Calu3 (cell line): Measurements from ENCODE around the gene SCLY. TPM values are rescaled to one million over a fixed set of nuclear protein-coding genes. Genes with fewer than 3 reads are reported as not detected.

Experiments used
- BruUV-seq: library from RNA; stranded (reverse); fragments of 400-500 nt; replicated peaks from 2 replicates; lab custom pipeline; 2021; lab: Mats Ljungman, UMichigan
- CTCF ChIA-PET: fragments of 300-600 bp; sonication (Branson Sonifier 250); formaldehyde crosslinking; loops from one replicate; lab custom pipeline; 2022; ENCODE audit warnings: antibody characterized with exemption; lab: Charles Lee
- DNase-seq: peaks from one replicate; pipeline ENCODE4 v3.0.0; 2022
- H3K27ac Mint-ChIP-seq: one replicate; pipeline ENCODE4 v1.8.0; 2022; ENCODE audit warnings: mixed read lengths; ENCODE audit not compliant: unreplicated experiment
- H3K27me3 Mint-ChIP-seq: one replicate; pipeline ENCODE4 v1.8.0; 2022; ENCODE audit warnings: mixed read lengths; ENCODE audit not compliant: unreplicated experiment
- H3K36me3 Mint-ChIP-seq: one replicate; pipeline ENCODE4 v1.8.0; 2022; ENCODE audit warnings: mild to moderate bottlenecking, moderate library complexity, mixed read lengths; ENCODE audit not compliant: insufficient read depth, unreplicated experiment
- H3K4me1 Mint-ChIP-seq: one replicate; pipeline ENCODE4 v1.8.0; 2022; ENCODE audit warnings: mild to moderate bottlenecking, low read depth, mixed read lengths; ENCODE audit not compliant: unreplicated experiment
- H3K4me3 Mint-ChIP-seq: one replicate; pipeline ENCODE4 v1.8.0; 2022; ENCODE audit warnings: mild to moderate bottlenecking, low read depth, moderate library complexity, mixed read lengths; ENCODE audit not compliant: unreplicated experiment
- H3K9me3 Mint-ChIP-seq: one replicate; pipeline ENCODE4 v1.8.0; 2022; ENCODE audit warnings: low read depth, mixed read lengths; ENCODE audit not compliant: unreplicated experiment
- CTCF ChIP-seq: fragments of 200-600 bp; IDR thresholded peaks from one replicate; pipeline ENCODE4 v1.8.0; 2022; ENCODE audit warnings: antibody characterized with exemption; ENCODE audit not compliant: unreplicated experiment
- intact Hi-C: fragments of 100-400 bp; cut with micrococcal nuclease; formaldehyde crosslinking; loops from one replicate; pipeline ENCODE4 v1.10.0; 2022; ENCODE audit not compliant: unreplicated experiment
- total RNA-seq: library from RNA; stranded (reverse); gene quantifications from 2 replicates; pipeline ENCODE4 v1.2.3, GENCODE V29; 2022

Gene SCLY
- total RNA-seq, 1 experiment from 2014 or later, result 37.5 TPM

- H3K36me3 Mint-ChIP-seq, result peaks cover 12% of the 10 kb centered on the region
- no peak overlapping the region for H3K27ac Mint-ChIP-seq
- intact Hi-C loops, result no loop called here
- H3K9me3 Mint-ChIP-seq, result no peaks in the 10 kb centered on the region
- CTCF ChIA-PET, result interaction anchor here (0.6 kb wide), 1 partner anchor 99 kb away, joined by 7 read pairs; no protein-coding TSS in a partner anchor
- no TSS peak for BruUV-seq
- no peaks in the 10 kb centered on the region for H3K27me3 Mint-ChIP-seq
- no peak for TF ChIP-seq CTCF
- H3K4me3 Mint-ChIP-seq, result no peak overlapping the region
- H3K4me1 Mint-ChIP-seq, result no peaks in the 10 kb centered on the region
- DNase-seq, result no peak
Observed at GRCh38 chr2:238027591-238028415, 33.0 kb upstream of the SCLY start.

GRCh38 chr2:238029853-238030252 lies 30.9 kb upstream of the SCLY start:
- CTCF ChIA-PET, result no interaction called here
- Mint-ChIP-seq H3K9me3 (no peaks in the 10 kb centered on the region), H3K4me3 (no peak overlapping the region), H3K36me3 (peaks cover 12% of the 10 kb centered on the region), H3K27me3 (no peaks in the 10 kb centered on the region), H3K4me1 (no peaks in the 10 kb centered on the region), H3K27ac (no peak overlapping the region)
- BruUV-seq, result no TSS peak
- no peak for TF ChIP-seq CTCF
- intact Hi-C loops, result no loop called here
- no peak for DNase-seq

GRCh38 chr2:238030422-238031155 lies 30.2 kb upstream of the SCLY start:
- CTCF ChIA-PET, result no interaction called here
- intact Hi-C loops, result no loop called here
- peaks cover 12% of the 10 kb centered on the region for H3K36me3 Mint-ChIP-seq
- no TSS peak for BruUV-seq
- no peak for TF ChIP-seq CTCF
- no peaks in the 10 kb centered on the region for H3K9me3 Mint-ChIP-seq
- H3K27ac Mint-ChIP-seq, result no peak overlapping the region
- H3K4me1 Mint-ChIP-seq, result no peaks in the 10 kb centered on the region
- DNase-seq, result no peak
- no peaks in the 10 kb centered on the region for H3K27me3 Mint-ChIP-seq
- no peak overlapping the region for H3K4me3 Mint-ChIP-seq

GRCh38 chr2:238031751-238032150 lies 29.1 kb upstream of the SCLY start:
- BruUV-seq, result no TSS peak
- Mint-ChIP-seq H3K27me3 (no peaks in the 10 kb centered on the region), H3K4me3 (no peak overlapping the region), H3K27ac (no peak overlapping the region), H3K36me3 (peaks cover 12% of the 10 kb centered on the region), H3K9me3 (no peaks in the 10 kb centered on the region), H3K4me1 (no peaks in the 10 kb centered on the region)
- CTCF ChIA-PET, result no interaction called here
- intact Hi-C loops, result no loop called here
- no peak for DNase-seq
- no peak for TF ChIP-seq CTCF
